Measurements from ENCODE around the gene HAGHL.

The HAGHL gene

GRCh38 chr16:720990-721764 is 5.7 kb upstream of the HAGHL start, which contains the start of gene ANTKMT:
ANTKMT (plus strand) TSS chr16:721146; CDS start chr16:721275, 129 bp downstream.
- DNase-seq (ENCODE audit: low read depth in 2 of 2) = peak; percentile 79 to 82

- no peak for DNase-seq (ENCODE audit: low read depth in 2 of 2)
Measured at GRCh38 chr16:721765-722540, 5.0 kb upstream of the HAGHL start.

- no peak for DNase-seq (ENCODE audit: low read depth in 2 of 2)
Measured at GRCh38 chr16:722835-723633, 3.9 kb upstream of the HAGHL start.

GRCh38 chr16:723695-724094 is 3.2 kb upstream of the HAGHL start:
- no peak for DNase-seq (ENCODE audit: low read depth in 2 of 2)

GRCh38 chr16:724188-725040 is 2.5 kb upstream of the HAGHL start:
- no peak for DNase-seq (ENCODE audit: low read depth in 2 of 2)

- no peak for DNase-seq (ENCODE audit: low read depth in 2 of 2)
Measured at GRCh38 chr16:725041-725376, 1.9 kb upstream of the HAGHL start.

GRCh38 chr16:725463-726187 is 1.3 kb upstream of the HAGHL start:
- no peak for DNase-seq (ENCODE audit: low read depth in 2 of 2)

- no peak for DNase-seq (ENCODE audit: low read depth in 2 of 2)
Measured at GRCh38 chr16:726188-726437, 793 bp upstream of the HAGHL start.

- DNase-seq (ENCODE audit: low read depth in 2 of 2) = no peak
Measured at GRCh38 chr16:727291-727977, 528 bp downstream of the HAGHL start.

- DNase-seq (ENCODE audit: low read depth in 2 of 2) = peak; percentile 59 to 67
Measured at GRCh38 chr16:728131-728889, 1.4 kb downstream of the HAGHL start.

- DNase-seq (ENCODE audit: low read depth in 2 of 2) = no peak
Measured at GRCh38 chr16:728890-729744, 2.2 kb downstream of the HAGHL start.

- DNase-seq (ENCODE audit: low read depth in 2 of 2) = no peak
Measured at GRCh38 chr16:729768-730665, 3.1 kb downstream of the HAGHL start.

GRCh38 chr16:730666-731509 is 4.0 kb downstream of the HAGHL start:
- no peak for DNase-seq (ENCODE audit: low read depth in 2 of 2)

GRCh38 chr16:732332-732731 is 5.4 kb downstream of the HAGHL start:
- DNase-seq (ENCODE audit: low read depth in 2 of 2) = no peak

GRCh38 chr16:732936-733335 is 6.0 kb downstream of the HAGHL start:
- DNase-seq (ENCODE audit: low read depth in 2 of 2) = no peak

GRCh38 chr16:733382-734207 is 6.7 kb downstream of the HAGHL start:
- no peak for DNase-seq (ENCODE audit: low read depth in 2 of 2)
